K562 (cell line): ENCODE results near the gene RARRES1. TPM values are rescaled to one million over a fixed set of nuclear protein-coding genes. Genes with fewer than 3 reads are reported as not detected.

Source experiments
- ATAC-seq: fragments of 200-7000 bp; cut with Tn5 transposase; 3 replicates; pipeline ENCODE4 v1.9.1; 2020; ENCODE audit warnings: moderate library complexity
- BruUV-seq: library from RNA; stranded (reverse); fragments of 400-500 nt; replicated peaks from 2 replicates; lab custom pipeline; 2021; lab: Mats Ljungman, UMichigan
- CTCF ChIA-PET: fragments of 300-600 bp; formaldehyde crosslinking; extraction: SDS; loops from one replicate; lab custom pipeline; 2021; ENCODE audit warnings: low intra/inter-chr PET ratio; lab: Yijun Ruan, JAX
- POLR2A ChIA-PET: fragments of 300-600, 350-650 bp; sonication (Branson Sonifier 250); formaldehyde crosslinking; extraction: SDS; loops from one replicate; lab custom pipeline; 2021; ENCODE audit warnings: antibody characterized with exemption, inconsistent platforms; lab: Yijun Ruan, JAX
- DNase-seq, 4 experiments: peaks; one replicate each; pipeline versions ENCODE4 v3.0.0 to v3.0.0-alpha.2; 2011 to 2018; ENCODE audit warnings: low spot score in 3 of 4, mixed read lengths in 3 of 4; ENCODE audit errors: extremely low read depth in 1 of 4
- FAIRE-seq: peaks from 2 replicates; lab custom pipeline; 2011; peaks lifted over from hg19 to GRCh38; lab: Jason Lieb, UNC
- H2AFZ ChIP-seq: 2 replicates; pipeline ENCODE4 v1.6.0; 2011; ENCODE audit warnings: low read depth, low read length, control low read depth, inconsistent platforms
- H3K27ac ChIP-seq: fragments of 200-600 bp; 3 replicates; pipeline ENCODE4 v1.8.0; 2011; ENCODE audit warnings: low read depth, mild to moderate bottlenecking, control low read depth, inconsistent platforms, low read length, moderate library complexity, mixed read lengths; ENCODE audit errors: extremely low read depth
- H3K27me3 ChIP-seq, 2 experiments: fragments of 300-600 bp in 1 of 2; 2 replicates in 1 of 2; 3 replicates in 1 of 2; pipeline versions ENCODE4 v1.6.0 to v1.8.0; 2011; ENCODE audit warnings: inconsistent platforms in 2 of 2, low read length in 2 of 2, mild to moderate bottlenecking in 1 of 2, mixed read lengths in 1 of 2, moderate library complexity in 1 of 2; ENCODE audit not compliant: control insufficient read depth in 2 of 2, insufficient read depth in 2 of 2
- H3K36me3 ChIP-seq: fragments of 300-600 bp; 3 replicates; pipeline ENCODE4 v1.8.0; 2011; ENCODE audit warnings: mild to moderate bottlenecking, low read length, inconsistent platforms; ENCODE audit not compliant: control insufficient read depth, insufficient read depth
- H3K4me1 ChIP-seq, 2 experiments: fragments of 200-600 bp in 1 of 2; replicated peaks in 1 of 2; 2 replicates in 1 of 2; 3 replicates in 1 of 2; pipeline versions ENCODE4 v1.5.1 to v1.8.0; 2011; ENCODE audit warnings: inconsistent platforms in 2 of 2, low read length in 2 of 2, mild to moderate bottlenecking in 1 of 2, mixed read lengths in 1 of 2, moderate library complexity in 1 of 2; ENCODE audit not compliant: control insufficient read depth in 2 of 2, insufficient read depth in 2 of 2
- H3K4me2 ChIP-seq: 2 replicates; pipeline ENCODE4 v1.6.1; 2011; ENCODE audit warnings: low read length, control low read depth, inconsistent platforms, mixed read lengths; ENCODE audit not compliant: insufficient read depth
- H3K4me3 ChIP-seq: fragments of 200-600 bp; sonication (generic), shearing (Covaris generic); 2 replicates; pipeline ENCODE4 v1.5.1; 2016; ENCODE audit warnings: control low read depth, inconsistent platforms
- H3K79me2 ChIP-seq: fragments of 200-600 bp; 3 replicates; pipeline ENCODE4 v1.8.0; 2011; ENCODE audit warnings: low read length, inconsistent platforms; ENCODE audit not compliant: control insufficient read depth, insufficient read depth
- H3K9ac ChIP-seq, 2 experiments: 2 replicates each; pipeline versions ENCODE4 v1.6.0 to v1.6.1; 2011; ENCODE audit warnings: low read depth in 2 of 2, low read length in 2 of 2, control low read depth in 1 of 2, inconsistent platforms in 1 of 2, mild to moderate bottlenecking in 1 of 2, mixed read lengths in 1 of 2; ENCODE audit not compliant: insufficient read depth in 1 of 2
- H3K9me1 ChIP-seq: one replicate; pipeline ENCODE4 v1.6.0; 2011; ENCODE audit warnings: inconsistent platforms, mild to moderate bottlenecking, low read length, moderate library complexity; ENCODE audit not compliant: control insufficient read depth, insufficient read depth
- H3K9me3 ChIP-seq: replicated peaks from 2 replicates; pipeline ENCODE4 v1.5.1; 2011; ENCODE audit warnings: low read depth, low read length, inconsistent platforms; ENCODE audit not compliant: control insufficient read depth, insufficient read depth
- H4K20me1 ChIP-seq: replicated peaks from 2 replicates; pipeline ENCODE4 v1.6.1; 2011; ENCODE audit warnings: low read length, inconsistent platforms, mixed read lengths; ENCODE audit not compliant: control insufficient read depth, insufficient read depth
- KLF6 ChIP-seq: fragments of 250-450 bp; sonication (Bioruptor Pico); IDR thresholded peaks from 2 replicates; pipeline ENCODE4 v1.4.0; 2020; ENCODE audit warnings: mild to moderate bottlenecking, moderate library complexity, borderline replicate concordance
- NFATC3 ChIP-seq: fragments of 450-650 bp; IDR thresholded peaks from 2 replicates; pipeline ENCODE4 v1.6.1; 2017; ENCODE audit warnings: mild to moderate bottlenecking
- POLR2AphosphoS5 ChIP-seq: IDR thresholded peaks from 2 replicates; pipeline ENCODE4 v1.6.1; 2011; ENCODE audit warnings: mild to moderate bottlenecking, low read depth, low read length, moderate library complexity; ENCODE audit not compliant: control insufficient read depth, insufficient read depth
- ZFPM2 ChIP-seq: fragments of 250-450 bp; sonication (Bioruptor Pico); IDR thresholded peaks from 2 replicates; pipeline ENCODE4 v1.5.1; 2022; ENCODE audit warnings: mild to moderate bottlenecking
- ZNF57 ChIP-seq: fragments of 450-650 bp; formaldehyde crosslinking; IDR thresholded peaks from 2 replicates; pipeline ENCODE4 v1.4.0; 2020; ENCODE audit warnings: mild to moderate bottlenecking, moderate library complexity
- WGBS: fragments of 100-300 bp; shearing (Covaris generic); methylation state at CpG from one replicate; pipeline ENCODE4 v1.1.6; 2016; ENCODE audit warnings: low coverage, mixed read lengths; ENCODE audit not compliant: insufficient coverage; ENCODE audit errors: missing lambda C conversion rate; 5-methylcytosine and 5-hydroxymethylcytosine counted together
- in situ Hi-C: fragments of 300-500 bp; cut with MboI; formaldehyde crosslinking; loops from 4 replicates; pipeline ENCODE4 v1.15.0; 2018; ENCODE audit warnings: inconsistent platforms, mixed read lengths
- intact Hi-C: fragments of 100-400 bp; cut with micrococcal nuclease; formaldehyde crosslinking; loops from 2 replicates; pipeline ENCODE4 v1.14.2; 2022
- polyA plus RNA-seq, 8 experiments: library from polyadenylated mRNA; depleted of rRNA in 4 of 8; stranded (reverse) in 5 of 8; unstranded in 3 of 8; fragments of >200 nt; fragmentation: Nextera tagmentation in 2 of 8; fragmentation: Illumina TruSeq in 1 of 8; extraction: Ambion mirVana in 2 of 8; extraction: Trizol in 1 of 8; gene quantifications; 2 replicates each; pipeline versions ENCODE4 v1.2.1 to v1.2.3, GENCODE V29; 2011 to 2014; ENCODE audit warnings: inconsistent platforms in 1 of 8, missing spikeins in 1 of 8
- total RNA-seq, 7 experiments: library from RNA; depleted of rRNA in 6 of 7; stranded (reverse); fragments of >200 nt in 6 of 7; fragmentation: Illumina TruSeq in 2 of 7; extraction: Trizol in 2 of 7; gene quantifications; 2 replicates each; pipeline versions ENCODE4 v1.2.1 to v1.2.3, GENCODE V29; 2011 to 2021; ENCODE audit warnings: low replicate concordance in 1 of 7

Gene RARRES1
- total and polyA plus RNA-seq, 9 of the 15 experiments (the other 6 are each of a cell fraction or from before 2014, with no cell fraction given), result not detected

- ATAC-seq, result no peak
- peaks cover 19 to 21% of the 10 kb centered on the region in 2 experiments; a peak in 3 of 5 replicates for H3K4me1 ChIP-seq
- H2AFZ ChIP-seq, result no peak overlapping the region
- no peak overlapping the region for H3K27ac ChIP-seq
- H3K4me2 ChIP-seq, result no peak overlapping the region
- no peaks in the 10 kb centered on the region for H3K27me3 ChIP-seq
- no peak overlapping the region for H3K9ac ChIP-seq
- no peaks in the 10 kb centered on the region for H4K20me1 ChIP-seq
- BruUV-seq, result no TSS peak
- in situ Hi-C loops, result no loop called here
- H3K79me2 ChIP-seq, result no peaks in the 10 kb centered on the region
- H3K4me3 ChIP-seq, result no peak overlapping the region
- H3K9me3 ChIP-seq, result no peaks in the 10 kb centered on the region
- no peak for FAIRE-seq
- ChIA-PET CTCF (no interaction called here), POLR2A (no interaction called here)
- no peak for TF ChIP-seq KLF6 (CRISPR knock-in tag)
- TF ChIP-seq NFATC3, result no peak
- TF ChIP-seq ZNF57 (CRISPR knock-in tag), result no peak
- no peak for TF ChIP-seq POLR2AphosphoS5
- no peak for TF ChIP-seq ZFPM2 (CRISPR knock-in tag)
- intact Hi-C loops, result no loop called here
- WGBS, result 70% methylated on average over 2 of the region's 2 CpGs
- no peak for DNase-seq
- H3K9me1 ChIP-seq, result no peaks in the 10 kb centered on the region
- H3K36me3 ChIP-seq, result peaks cover 18% of the 10 kb centered on the region; the same call in 2 of the 3 replicates
These were observed 5.2 kb upstream of the RARRES1 start for GRCh38 chr3:158737410-158737809.
